Prostate gland (tissue), 2 donors: Measurements from ENCODE around the gene CYP19A1. TPM values are rescaled to one million over a fixed set of nuclear protein-coding genes. Genes with fewer than 3 reads are reported as not detected.

Experiments used
- DNase-seq: peaks from one replicate; pipeline ENCODE4 v3.0.0-alpha.2; 2019; ENCODE audit warnings: low spot score
- H3K27ac ChIP-seq, 2 donors: fragments of 200-600 bp; sonication (generic); 2 replicates each; pipeline ENCODE4 v1.5.1; 2017 to 2019
- H3K27me3 ChIP-seq: fragments of 200-600 bp; sonication (generic); replicated peaks from 2 replicates; pipeline ENCODE4 v1.5.1; 2019; ENCODE audit not compliant: insufficient read depth
- H3K36me3 ChIP-seq, 2 donors: fragments of 200-600 bp; sonication (generic); 1 replicate in 1 of 2; 2 replicates in 1 of 2; pipeline versions ENCODE4 v1.5.1 to v1.8.1; 2017 to 2019
- H3K4me1 ChIP-seq: fragments of 200-600 bp; sonication (generic); replicated peaks from 2 replicates; pipeline ENCODE4 v1.5.1; 2019
- H3K4me3 ChIP-seq, 2 donors: fragments of 200-600 bp; sonication (generic); 2 replicates each; pipeline ENCODE4 v1.5.1; 2017 to 2019
- H3K9me3 ChIP-seq: fragments of 200-600 bp; sonication (generic); 2 replicates; pipeline ENCODE4 v1.5.1; 2017
- POLR2A ChIP-seq: fragments of 450-650 bp; IDR thresholded peaks from one replicate; pipeline ENCODE4 v1.6.1; 2016; ENCODE audit warnings: antibody characterized with exemption, mild to moderate bottlenecking
- POLR2AphosphoS5 ChIP-seq: sonication (generic); formaldehyde crosslinking; IDR thresholded peaks from one replicate; pipeline ENCODE4 v1.6.1; 2017; ENCODE audit warnings: antibody characterized with exemption
- WGBS: methylation state at CpG from one replicate; pipeline ENCODE4 v1.1.5; 2018; 5-methylcytosine and 5-hydroxymethylcytosine counted together
- intact Hi-C: fragments of 100-400 bp; cut with DNase I; formaldehyde crosslinking; loops from one replicate; pipeline ENCODE4 v1.14.2; 2022
- total RNA-seq, 2 donors: library from RNA; depleted of rRNA; stranded (reverse); fragments of >200 nt; gene quantifications; one replicate each; pipeline ENCODE4 v1.1.0, GENCODE V29; 2016
- TF ChIP-seq, protein P1 (sequence below), 4 experiments: fragments of 200-600 bp in 2 of 4; fragments of 450-650 bp in 2 of 4; sonication (generic) in 2 of 4; IDR thresholded peaks; 1 replicate in 3 of 4; 2 replicates in 1 of 4; pipeline ENCODE4 v1.5.1; 2016 to 2019; ENCODE audit warnings: antibody characterized with exemption in 4 of 4, mild to moderate bottlenecking in 2 of 4, moderate library complexity in 2 of 4

Gene CYP19A1
- total RNA-seq, 2 donors from 2014 or later, result 4.4 TPM; not detected in 1

DNA sequence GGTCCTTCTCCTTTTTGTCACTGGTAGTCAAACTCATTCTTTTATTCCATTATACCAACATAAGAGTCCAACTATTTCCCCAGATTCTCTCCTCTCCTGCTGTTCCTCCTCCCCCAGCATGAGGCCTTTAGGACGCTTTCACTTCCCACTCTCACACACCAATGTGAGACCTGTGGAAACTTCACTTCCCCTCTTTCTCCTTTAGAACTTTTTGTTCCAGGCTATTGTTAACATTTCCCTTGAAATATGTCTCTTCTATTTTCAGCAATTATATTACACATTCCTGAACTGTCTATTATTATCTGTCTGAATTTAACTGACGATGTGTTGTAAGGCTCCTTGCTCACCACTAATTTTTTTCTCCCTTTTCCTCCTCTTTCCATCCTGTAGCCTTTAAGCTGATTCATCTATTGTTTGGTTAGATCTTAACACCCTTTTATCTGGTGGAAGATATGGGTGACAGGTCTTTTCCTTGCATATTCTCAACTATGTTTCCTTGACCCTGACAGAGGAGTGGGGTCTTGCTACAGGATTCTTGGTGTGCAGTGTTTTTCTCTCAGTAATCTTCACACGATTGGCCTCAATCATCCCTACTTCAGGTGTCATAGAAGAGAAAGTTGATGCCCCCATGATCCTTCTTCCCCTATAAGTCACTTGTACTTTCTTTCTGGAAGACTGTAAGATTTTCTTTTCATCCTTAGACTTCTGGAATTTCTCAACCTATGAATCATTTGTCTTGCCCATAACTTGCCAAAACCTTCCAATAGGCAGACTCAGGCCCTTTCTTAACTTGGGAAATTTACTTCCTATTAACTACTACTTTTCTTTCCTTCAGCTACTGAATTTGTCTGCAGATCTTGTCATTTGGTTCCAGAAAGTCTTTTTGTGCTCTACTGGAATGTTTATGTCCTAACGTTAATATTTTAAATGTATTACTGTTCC, 5.9 kb downstream of the CYP19A1 start:
- no peak for DNase-seq

DNA sequence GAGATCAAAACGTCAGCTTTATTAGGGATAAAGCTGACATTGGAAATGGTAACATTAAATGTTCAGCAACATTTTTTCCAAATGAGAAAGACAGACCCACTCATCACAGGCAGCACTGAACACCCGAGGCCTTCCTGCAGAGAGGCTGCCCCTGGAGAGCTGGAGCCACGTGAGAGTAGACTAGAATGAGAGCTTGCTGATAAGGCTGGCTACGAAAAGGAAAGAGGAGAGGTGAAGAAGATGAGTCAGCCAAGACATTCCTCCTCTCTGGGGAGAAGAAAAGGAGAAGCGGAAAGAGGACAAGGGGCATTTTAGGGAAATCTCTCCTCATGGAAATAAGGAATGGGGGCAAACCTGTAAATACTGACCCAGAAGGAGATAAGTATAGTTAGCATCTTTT, 7.3 kb downstream of the CYP19A1 start:
- Histone ChIP-seq H3K9me3 (no peaks in the 10 kb centered on the region), H3K4me3 (no peak overlapping the region), H3K4me1 (no peaks in the 10 kb centered on the region), H3K36me3 (no peaks in the 10 kb centered on the region), H3K27ac (no peak overlapping the region), H3K27me3 (peaks cover 2% of the 10 kb centered on the region)
- intact Hi-C loops, result no loop called here
- TF ChIP-seq, protein P1, sequence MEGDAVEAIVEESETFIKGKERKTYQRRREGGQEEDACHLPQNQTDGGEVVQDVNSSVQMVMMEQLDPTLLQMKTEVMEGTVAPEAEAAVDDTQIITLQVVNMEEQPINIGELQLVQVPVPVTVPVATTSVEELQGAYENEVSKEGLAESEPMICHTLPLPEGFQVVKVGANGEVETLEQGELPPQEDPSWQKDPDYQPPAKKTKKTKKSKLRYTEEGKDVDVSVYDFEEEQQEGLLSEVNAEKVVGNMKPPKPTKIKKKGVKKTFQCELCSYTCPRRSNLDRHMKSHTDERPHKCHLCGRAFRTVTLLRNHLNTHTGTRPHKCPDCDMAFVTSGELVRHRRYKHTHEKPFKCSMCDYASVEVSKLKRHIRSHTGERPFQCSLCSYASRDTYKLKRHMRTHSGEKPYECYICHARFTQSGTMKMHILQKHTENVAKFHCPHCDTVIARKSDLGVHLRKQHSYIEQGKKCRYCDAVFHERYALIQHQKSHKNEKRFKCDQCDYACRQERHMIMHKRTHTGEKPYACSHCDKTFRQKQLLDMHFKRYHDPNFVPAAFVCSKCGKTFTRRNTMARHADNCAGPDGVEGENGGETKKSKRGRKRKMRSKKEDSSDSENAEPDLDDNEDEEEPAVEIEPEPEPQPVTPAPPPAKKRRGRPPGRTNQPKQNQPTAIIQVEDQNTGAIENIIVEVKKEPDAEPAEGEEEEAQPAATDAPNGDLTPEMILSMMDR (IDR thresholded peaks at IDR 0.05), result no peak
- TF ChIP-seq POLR2AphosphoS5, result no peak
- TF ChIP-seq POLR2A, result no peak
- WGBS, result 71% methylated on average over 5 of the region's 5 CpGs
- DNase-seq, result no peak

More for the DNA sequence above, 5.9 kb downstream of the CYP19A1 start:
- 70% methylated on average over 4 of the region's 4 CpGs for WGBS
- Histone ChIP-seq H3K27ac (no peak overlapping the region), H3K4me3 (no peak overlapping the region), H3K27me3 (peaks cover 2% of the 10 kb centered on the region), H3K4me1 (no peaks in the 10 kb centered on the region), H3K36me3 (no peaks in the 10 kb centered on the region), H3K9me3 (no peaks in the 10 kb centered on the region)
- TF ChIP-seq POLR2AphosphoS5 (no peak), POLR2A (no peak)
- TF ChIP-seq, protein P1 (IDR thresholded peaks at IDR 0.05), result no peak
- intact Hi-C loops, result no loop called here

DNA sequence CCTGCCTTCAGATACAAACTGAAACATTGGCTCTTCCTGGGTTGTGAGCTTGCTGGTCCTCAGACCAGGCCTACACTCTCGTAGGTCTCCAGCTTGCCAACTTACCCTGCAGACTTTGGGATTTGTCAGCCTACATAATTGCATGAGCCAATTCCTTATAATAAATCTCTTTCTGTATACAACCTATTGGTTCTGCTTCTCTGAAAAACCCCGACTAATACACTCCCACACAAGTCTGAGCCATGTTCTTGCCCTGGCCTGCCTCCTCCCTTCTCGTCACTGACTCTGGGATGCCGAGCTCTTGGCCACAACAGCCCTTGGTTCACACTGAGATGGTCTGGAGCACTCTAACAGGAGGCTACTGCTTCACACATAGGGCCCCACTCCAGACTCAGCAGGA, 9.5 kb downstream of the CYP19A1 start:
- intact Hi-C loops, result no loop called here
- Histone ChIP-seq H3K36me3 (no peaks in the 10 kb centered on the region), H3K4me1 (no peaks in the 10 kb centered on the region), H3K27me3 (peaks cover 2% of the 10 kb centered on the region), H3K4me3 (no peak overlapping the region), H3K27ac (no peak overlapping the region), H3K9me3 (no peaks in the 10 kb centered on the region)
- 82% methylated on average over 4 of the region's 4 CpGs for WGBS
- TF ChIP-seq, protein P1 (IDR thresholded peaks at IDR 0.05), result no peak
- TF ChIP-seq POLR2A (no peak), POLR2AphosphoS5 (no peak)
- DNase-seq, result no peak

DNA sequence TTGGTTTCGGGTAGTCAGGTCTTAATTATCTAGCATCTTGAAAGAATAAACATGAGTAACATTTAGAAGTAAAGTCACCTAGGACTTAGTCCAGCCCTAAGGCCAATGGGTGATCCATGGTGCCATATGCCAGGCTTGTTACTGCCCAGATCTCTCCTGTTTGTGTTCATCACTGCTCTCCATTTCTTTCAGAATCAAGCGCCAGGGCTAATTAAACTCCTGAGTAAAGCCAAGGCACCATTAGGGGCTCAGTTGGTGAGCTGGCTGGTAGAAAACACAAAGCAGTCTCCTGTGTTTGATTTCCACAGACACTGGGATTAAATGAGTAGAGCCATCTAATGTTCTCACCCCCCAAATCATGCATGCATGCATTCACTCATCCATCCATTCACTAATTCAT, 11.3 kb downstream of the CYP19A1 start:
- no peaks in the 10 kb centered on the region for H3K36me3 ChIP-seq
- TF ChIP-seq POLR2AphosphoS5, result no peak
- TF ChIP-seq POLR2A, result no peak
- TF ChIP-seq, protein P1 (IDR thresholded peaks at IDR 0.05), result no peak
- 82% methylated on average over 2 of the region's 2 CpGs for whole genome bisulfite sequencing
- no peaks in the 10 kb centered on the region for H3K4me1 ChIP-seq
- H3K27me3 ChIP-seq, result peaks cover 2% of the 10 kb centered on the region
- no peak for DNase-seq
- no peaks in the 10 kb centered on the region for H3K9me3 ChIP-seq
- intact Hi-C loops, result no loop called here
- no peak overlapping the region for H3K27ac ChIP-seq
- no peak overlapping the region for H3K4me3 ChIP-seq

DNA sequence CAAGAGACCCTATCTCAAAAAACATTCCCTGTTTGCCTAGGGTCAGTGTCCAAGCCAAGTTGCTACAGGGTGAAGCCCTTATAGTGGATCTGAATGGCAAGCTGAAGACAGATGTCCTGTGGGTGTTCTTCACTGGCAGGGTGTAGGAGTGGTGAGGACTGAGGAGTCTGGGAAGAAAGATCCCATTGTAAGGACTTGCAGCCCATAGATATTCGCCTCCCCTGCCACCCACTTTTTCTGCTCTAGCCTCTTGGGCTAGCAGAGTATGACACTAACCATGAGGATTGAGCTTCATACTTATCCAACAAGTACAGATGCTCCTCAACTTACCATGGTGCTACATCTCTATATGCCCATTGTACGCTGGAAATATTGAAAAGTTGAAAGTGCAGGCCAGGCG, 13.2 kb downstream of the CYP19A1 start:
- TF ChIP-seq POLR2AphosphoS5 (no peak), POLR2A (no peak)
- TF ChIP-seq, protein P1 (IDR thresholded peaks at IDR 0.05), result no peak
- intact Hi-C loops, result no loop called here
- 95% methylated on average over 3 of the region's 3 CpGs for WGBS

More for the DNA sequence above, 13.2 kb downstream of the CYP19A1 start:
- Histone ChIP-seq H3K27ac (no peak overlapping the region), H3K9me3 (no peaks in the 10 kb centered on the region), H3K4me1 (no peaks in the 10 kb centered on the region), H3K36me3 (no peaks in the 10 kb centered on the region), H3K27me3 (peaks cover 2% of the 10 kb centered on the region), H3K4me3 (no peak overlapping the region)
- DNase-seq, result no peak
